K562 (cell line): ENCODE data around the gene LEPROT. TPM values are rescaled to one million over a fixed set of nuclear protein-coding genes. Genes with fewer than 3 reads are reported as not detected.

Experiments used
- CBX3 ChIP-seq, 2 experiments: IDR thresholded peaks; 1 replicate in 1 of 2; 2 replicates in 1 of 2; pipeline ENCODE4 v1.6.1; 2012; ENCODE audit warnings: inconsistent platforms in 2 of 2, low read length in 2 of 2, borderline replicate concordance in 1 of 2, control low read depth in 1 of 2
- EP300 ChIP-seq: IDR thresholded peaks from 2 replicates; pipeline ENCODE4 v1.6.1; 2012; ENCODE audit warnings: low read length, improper control_type of control experiment
- FOXP4 ChIP-seq: sonication (generic); formaldehyde crosslinking; IDR thresholded peaks from 2 replicates; pipeline ENCODE4 v1.8.0; 2022; ENCODE audit warnings: mild to moderate bottlenecking, missing genetic modification reagents, borderline replicate concordance
- LCOR ChIP-seq: sonication (generic); formaldehyde crosslinking; IDR thresholded peaks from 2 replicates; pipeline ENCODE4 v1.8.0; 2022; ENCODE audit warnings: mild to moderate bottlenecking, missing genetic modification reagents
- POU5F1 ChIP-seq: fragments of 150-350 bp; IDR thresholded peaks from 2 replicates; pipeline ENCODE4 v1.6.1; 2014; ENCODE audit warnings: borderline replicate concordance, low read length, low read depth, mild to moderate bottlenecking; ENCODE audit not compliant: partially characterized antibody
- ZBTB7A ChIP-seq: IDR thresholded peaks from 2 replicates; pipeline ENCODE4 v1.6.1; 2011; ENCODE audit warnings: low read depth, mild to moderate bottlenecking, low read length, moderate library complexity, borderline replicate concordance; ENCODE audit not compliant: control insufficient read depth
- ZFP1 ChIP-seq: fragments of 450-650 bp; formaldehyde crosslinking; IDR thresholded peaks from 2 replicates; pipeline ENCODE4 v1.4.0; 2020; ENCODE audit warnings: mild to moderate bottlenecking, mixed read lengths
- ZNF398 ChIP-seq: fragments of 250-450 bp; sonication (Bioruptor Pico); IDR thresholded peaks from 2 replicates; pipeline ENCODE4 v1.8.0; 2021; ENCODE audit warnings: moderate library complexity, mild to moderate bottlenecking, inconsistent platforms
- ZNF75A ChIP-seq: fragments of 450-650 bp; formaldehyde crosslinking; IDR thresholded peaks from 2 replicates; pipeline ENCODE4 v1.4.0; 2020; ENCODE audit warnings: mild to moderate bottlenecking
- ZNF764 ChIP-seq: fragments of 250-450 bp; sonication (Bioruptor Pico); IDR thresholded peaks from 2 replicates; pipeline ENCODE4 v1.4.0; 2020; ENCODE audit warnings: low read depth, mild to moderate bottlenecking, moderate library complexity
- polyA plus RNA-seq, 8 experiments: library from polyadenylated mRNA; depleted of rRNA in 4 of 8; stranded (reverse) in 5 of 8; unstranded in 3 of 8; fragments of >200 nt; fragmentation: Nextera tagmentation in 2 of 8; fragmentation: Illumina TruSeq in 1 of 8; extraction: Ambion mirVana in 2 of 8; extraction: Trizol in 1 of 8; gene quantifications; 2 replicates each; pipeline versions ENCODE4 v1.2.1 to v1.2.3, GENCODE V29; 2011 to 2014; ENCODE audit warnings: inconsistent platforms in 1 of 8, missing spikeins in 1 of 8
- total RNA-seq, 7 experiments: library from RNA; depleted of rRNA in 6 of 7; stranded (reverse); fragments of >200 nt in 6 of 7; fragmentation: Illumina TruSeq in 2 of 7; extraction: Trizol in 2 of 7; gene quantifications; 2 replicates each; pipeline versions ENCODE4 v1.2.1 to v1.2.3, GENCODE V29; 2011 to 2021; ENCODE audit warnings: low replicate concordance in 1 of 7
- TF ChIP-seq, protein P1 (sequence below): sonication (generic); formaldehyde crosslinking; IDR thresholded peaks from 2 replicates; pipeline ENCODE4 v1.8.0; 2023; ENCODE audit warnings: mild to moderate bottlenecking, missing genetic modification reagents
- TF ChIP-seq, protein P2 (sequence below): fragments of 200-800 bp; sonication (Bioruptor generic); IDR thresholded peaks from 2 replicates; pipeline ENCODE4 v1.6.1; 2016; ENCODE audit warnings: missing genetic modification characterization, missing compliant biosample characterization
- TF ChIP-seq, protein P3 (sequence below): fragments of 250-450 bp; sonication (Bioruptor Pico); IDR thresholded peaks from 2 replicates; pipeline ENCODE4 v1.5.0; 2021

LEPROT gene
- total and polyA plus RNA-seq, 9 of the 15 experiments (the other 6 are each of a cell fraction or from before 2014, with no cell fraction given) = 28.1 to 97.5 (median 45.8) TPM

DNA sequence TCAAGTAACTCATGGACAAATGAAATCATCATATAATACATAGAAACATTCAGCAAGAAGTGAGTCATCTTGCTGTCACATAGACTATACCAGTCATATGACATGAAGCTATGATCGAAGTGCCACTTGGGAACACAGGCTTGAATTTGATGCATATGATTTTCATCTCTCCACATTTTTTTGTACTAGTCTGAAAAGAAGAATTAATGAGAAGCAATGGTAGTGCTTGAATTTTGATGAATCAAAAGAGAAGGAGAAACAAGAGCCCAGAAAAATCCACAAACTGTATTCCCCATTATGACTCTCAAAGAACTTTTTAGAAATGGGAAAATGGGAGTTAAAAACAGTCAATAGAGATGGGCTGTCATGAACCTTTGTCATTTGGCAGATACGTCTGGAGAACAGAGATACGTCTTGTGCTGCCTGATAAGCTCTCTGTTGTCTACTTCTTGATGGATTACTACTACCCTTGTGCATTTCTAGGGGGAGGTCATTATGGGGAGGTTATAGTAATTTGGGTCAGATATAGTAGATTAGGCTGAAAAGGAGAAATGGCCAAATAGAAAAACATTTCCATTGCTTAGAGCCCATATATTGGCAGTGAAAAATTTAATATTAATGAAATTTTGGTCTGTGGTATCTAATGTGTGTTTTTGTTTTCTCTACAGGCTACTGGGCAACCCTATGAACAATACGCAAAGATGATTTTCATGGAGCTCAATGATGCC is 8.0 kb upstream of the LEPROT start (continued):
- TF ChIP-seq ZNF75A (0 out of 2 replicates have a peak, but pooled peaks have one; percentile 6), FOXP4 (no peak), POU5F1 (no peak), ZNF398 (no peak), ZFP1 (no peak), ZNF764 (CRISPR knock-in tag) (no peak), EP300 (peak; percentile 99), ZBTB7A (no peak), LCOR (CRISPR knock-in tag) (peak; percentile 91), CBX3 (IDR thresholded peaks at IDR 0.05; ENCODE audit: borderline replicate concordance in 1 of 2, low read length in 2 of 2) (peak in 1 of 2 experiments; percentile 80; a peak in 1 of 3 replicates)
- TF ChIP-seq, protein P1, sequence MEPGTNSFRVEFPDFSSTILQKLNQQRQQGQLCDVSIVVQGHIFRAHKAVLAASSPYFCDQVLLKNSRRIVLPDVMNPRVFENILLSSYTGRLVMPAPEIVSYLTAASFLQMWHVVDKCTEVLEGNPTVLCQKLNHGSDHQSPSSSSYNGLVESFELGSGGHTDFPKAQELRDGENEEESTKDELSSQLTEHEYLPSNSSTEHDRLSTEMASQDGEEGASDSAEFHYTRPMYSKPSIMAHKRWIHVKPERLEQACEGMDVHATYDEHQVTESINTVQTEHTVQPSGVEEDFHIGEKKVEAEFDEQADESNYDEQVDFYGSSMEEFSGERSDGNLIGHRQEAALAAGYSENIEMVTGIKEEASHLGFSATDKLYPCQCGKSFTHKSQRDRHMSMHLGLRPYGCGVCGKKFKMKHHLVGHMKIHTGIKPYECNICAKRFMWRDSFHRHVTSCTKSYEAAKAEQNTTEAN (CRISPR knock-in tag) = no peak
- TF ChIP-seq, protein P2, sequence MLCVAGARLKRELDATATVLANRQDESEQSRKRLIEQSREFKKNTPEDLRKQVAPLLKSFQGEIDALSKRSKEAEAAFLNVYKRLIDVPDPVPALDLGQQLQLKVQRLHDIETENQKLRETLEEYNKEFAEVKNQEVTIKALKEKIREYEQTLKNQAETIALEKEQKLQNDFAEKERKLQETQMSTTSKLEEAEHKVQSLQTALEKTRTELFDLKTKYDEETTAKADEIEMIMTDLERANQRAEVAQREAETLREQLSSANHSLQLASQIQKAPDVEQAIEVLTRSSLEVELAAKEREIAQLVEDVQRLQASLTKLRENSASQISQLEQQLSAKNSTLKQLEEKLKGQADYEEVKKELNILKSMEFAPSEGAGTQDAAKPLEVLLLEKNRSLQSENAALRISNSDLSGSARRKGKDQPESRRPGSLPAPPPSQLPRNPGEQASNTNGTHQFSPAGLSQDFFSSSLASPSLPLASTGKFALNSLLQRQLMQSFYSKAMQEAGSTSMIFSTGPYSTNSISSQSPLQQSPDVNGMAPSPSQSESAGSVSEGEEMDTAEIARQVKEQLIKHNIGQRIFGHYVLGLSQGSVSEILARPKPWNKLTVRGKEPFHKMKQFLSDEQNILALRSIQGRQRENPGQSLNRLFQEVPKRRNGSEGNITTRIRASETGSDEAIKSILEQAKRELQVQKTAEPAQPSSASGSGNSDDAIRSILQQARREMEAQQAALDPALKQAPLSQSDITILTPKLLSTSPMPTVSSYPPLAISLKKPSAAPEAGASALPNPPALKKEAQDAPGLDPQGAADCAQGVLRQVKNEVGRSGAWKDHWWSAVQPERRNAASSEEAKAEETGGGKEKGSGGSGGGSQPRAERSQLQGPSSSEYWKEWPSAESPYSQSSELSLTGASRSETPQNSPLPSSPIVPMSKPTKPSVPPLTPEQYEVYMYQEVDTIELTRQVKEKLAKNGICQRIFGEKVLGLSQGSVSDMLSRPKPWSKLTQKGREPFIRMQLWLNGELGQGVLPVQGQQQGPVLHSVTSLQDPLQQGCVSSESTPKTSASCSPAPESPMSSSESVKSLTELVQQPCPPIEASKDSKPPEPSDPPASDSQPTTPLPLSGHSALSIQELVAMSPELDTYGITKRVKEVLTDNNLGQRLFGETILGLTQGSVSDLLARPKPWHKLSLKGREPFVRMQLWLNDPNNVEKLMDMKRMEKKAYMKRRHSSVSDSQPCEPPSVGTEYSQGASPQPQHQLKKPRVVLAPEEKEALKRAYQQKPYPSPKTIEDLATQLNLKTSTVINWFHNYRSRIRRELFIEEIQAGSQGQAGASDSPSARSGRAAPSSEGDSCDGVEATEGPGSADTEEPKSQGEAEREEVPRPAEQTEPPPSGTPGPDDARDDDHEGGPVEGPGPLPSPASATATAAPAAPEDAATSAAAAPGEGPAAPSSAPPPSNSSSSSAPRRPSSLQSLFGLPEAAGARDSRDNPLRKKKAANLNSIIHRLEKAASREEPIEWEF (CRISPR knock-in tag) = peak; percentile 91
- TF ChIP-seq, protein P3, sequence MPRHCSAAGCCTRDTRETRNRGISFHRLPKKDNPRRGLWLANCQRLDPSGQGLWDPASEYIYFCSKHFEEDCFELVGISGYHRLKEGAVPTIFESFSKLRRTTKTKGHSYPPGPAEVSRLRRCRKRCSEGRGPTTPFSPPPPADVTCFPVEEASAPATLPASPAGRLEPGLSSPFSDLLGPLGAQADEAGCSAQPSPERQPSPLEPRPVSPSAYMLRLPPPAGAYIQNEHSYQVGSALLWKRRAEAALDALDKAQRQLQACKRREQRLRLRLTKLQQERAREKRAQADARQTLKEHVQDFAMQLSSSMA = no peak
